ENCODE results near the gene TENM3.

TENM3 gene

GRCh38 chr4:182688081-182688480 is 444.9 kb downstream of the TENM3 start:
- TF ChIP-seq, protein P1, sequence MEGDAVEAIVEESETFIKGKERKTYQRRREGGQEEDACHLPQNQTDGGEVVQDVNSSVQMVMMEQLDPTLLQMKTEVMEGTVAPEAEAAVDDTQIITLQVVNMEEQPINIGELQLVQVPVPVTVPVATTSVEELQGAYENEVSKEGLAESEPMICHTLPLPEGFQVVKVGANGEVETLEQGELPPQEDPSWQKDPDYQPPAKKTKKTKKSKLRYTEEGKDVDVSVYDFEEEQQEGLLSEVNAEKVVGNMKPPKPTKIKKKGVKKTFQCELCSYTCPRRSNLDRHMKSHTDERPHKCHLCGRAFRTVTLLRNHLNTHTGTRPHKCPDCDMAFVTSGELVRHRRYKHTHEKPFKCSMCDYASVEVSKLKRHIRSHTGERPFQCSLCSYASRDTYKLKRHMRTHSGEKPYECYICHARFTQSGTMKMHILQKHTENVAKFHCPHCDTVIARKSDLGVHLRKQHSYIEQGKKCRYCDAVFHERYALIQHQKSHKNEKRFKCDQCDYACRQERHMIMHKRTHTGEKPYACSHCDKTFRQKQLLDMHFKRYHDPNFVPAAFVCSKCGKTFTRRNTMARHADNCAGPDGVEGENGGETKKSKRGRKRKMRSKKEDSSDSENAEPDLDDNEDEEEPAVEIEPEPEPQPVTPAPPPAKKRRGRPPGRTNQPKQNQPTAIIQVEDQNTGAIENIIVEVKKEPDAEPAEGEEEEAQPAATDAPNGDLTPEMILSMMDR (conservative IDR thresholded peaks at IDR 0.05; ENCODE audit: control insufficient read depth, insufficient read depth, low read depth, low read length) = no peak
- H3K4me3 ChIP-seq (ENCODE audit: control insufficient read depth, low read depth, low read length) = no peak overlapping the region
- DNase-seq (ENCODE audit: low read depth) = no peak

GRCh38 chr4:182694551-182694950 is 451.3 kb downstream of the TENM3 start:
- TF ChIP-seq, protein P1 (conservative IDR thresholded peaks at IDR 0.05; ENCODE audit: control insufficient read depth, insufficient read depth, low read depth, low read length) = no peak
- DNase-seq (ENCODE audit: low read depth) = no peak
- no peak overlapping the region for H3K4me3 ChIP-seq (ENCODE audit: control insufficient read depth, low read depth, low read length)

- DNase-seq (ENCODE audit: low read depth) = no peak
- H3K4me3 ChIP-seq (ENCODE audit: control insufficient read depth, low read depth, low read length) = no peak overlapping the region
- TF ChIP-seq, protein P1 (conservative IDR thresholded peaks at IDR 0.05; ENCODE audit: control insufficient read depth, insufficient read depth, low read depth, low read length) = no peak
Measured at GRCh38 chr4:182695009-182695408, 451.8 kb downstream of the TENM3 start.

DNA sequence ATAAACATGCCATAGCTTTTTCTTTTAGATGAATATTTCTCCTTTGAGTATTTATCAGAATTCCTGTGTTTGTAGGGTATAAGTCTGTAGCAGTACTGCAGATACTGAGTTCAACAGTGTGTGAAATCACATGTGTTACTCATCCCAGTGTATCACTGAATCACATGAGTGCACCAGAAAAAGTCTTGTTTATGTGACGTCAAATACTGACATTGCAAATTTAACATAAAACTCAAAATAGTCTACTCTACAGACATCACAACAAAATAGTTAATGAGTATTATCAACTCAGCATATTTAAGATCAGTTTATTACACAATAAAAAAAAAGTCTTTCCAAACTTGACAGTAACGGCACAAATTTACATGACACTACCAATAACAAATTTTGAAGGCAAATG is 452.6 kb downstream of the TENM3 start:
- peak; percentile 44 for DNase-seq (ENCODE audit: low read depth)
- H3K4me3 ChIP-seq (ENCODE audit: control insufficient read depth, low read depth, low read length) = no peak overlapping the region
- TF ChIP-seq, protein P1 (conservative IDR thresholded peaks at IDR 0.05; ENCODE audit: control insufficient read depth, insufficient read depth, low read depth, low read length) = no peak

DNA sequence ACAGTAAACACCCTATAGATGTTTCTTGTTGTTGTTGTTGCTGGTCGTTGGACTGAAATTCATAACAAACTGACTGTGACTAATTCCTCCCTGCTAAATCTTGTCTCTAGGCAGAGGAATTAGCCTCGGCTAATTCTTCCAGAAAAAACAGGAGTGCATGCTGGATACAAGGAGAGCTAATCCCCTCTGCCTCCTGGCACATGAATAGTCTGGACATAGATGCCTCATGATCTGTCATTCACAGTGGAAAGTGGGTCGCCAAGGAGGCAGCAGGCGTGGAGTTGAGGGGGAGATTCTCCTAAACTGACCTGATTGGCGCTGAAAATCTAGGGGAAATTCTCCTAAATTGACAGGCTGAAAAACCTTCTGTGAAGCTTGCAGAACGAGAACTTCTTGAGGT is 453.9 kb downstream of the TENM3 start:
- DNase-seq (ENCODE audit: low read depth) = no peak
- H3K4me3 ChIP-seq (ENCODE audit: control insufficient read depth, low read depth, low read length) = no peak overlapping the region
- TF ChIP-seq, protein P1 (conservative IDR thresholded peaks at IDR 0.05; ENCODE audit: control insufficient read depth, insufficient read depth, low read depth, low read length) = no peak

DNA sequence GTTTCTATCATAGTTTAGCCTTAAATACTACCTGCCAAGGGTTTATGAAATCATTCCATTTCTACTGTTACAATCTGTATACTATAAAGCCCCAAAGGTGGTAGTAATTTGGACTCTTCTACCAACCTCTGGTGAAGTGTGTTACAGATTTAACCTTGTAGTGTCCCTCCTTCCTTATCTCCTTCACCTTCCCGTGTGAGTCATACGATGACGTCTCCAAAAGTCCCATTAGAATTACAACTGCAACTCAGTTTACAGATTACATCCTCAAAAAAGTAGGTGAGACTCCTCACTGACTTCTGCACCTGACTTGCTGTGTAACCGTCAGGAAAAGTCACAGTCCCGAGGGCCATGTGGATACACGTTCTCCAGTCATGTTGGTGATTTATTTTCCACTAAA is 455.0 kb downstream of the TENM3 start:
- no peak overlapping the region for H3K4me3 ChIP-seq (ENCODE audit: control insufficient read depth, low read depth, low read length)
- DNase-seq (ENCODE audit: low read depth) = no peak
- TF ChIP-seq, protein P1 (conservative IDR thresholded peaks at IDR 0.05; ENCODE audit: control insufficient read depth, insufficient read depth, low read depth, low read length) = no peak

- no peak for DNase-seq (ENCODE audit: low read depth)
- H3K4me3 ChIP-seq (ENCODE audit: control insufficient read depth, low read depth, low read length) = no peak overlapping the region
- TF ChIP-seq, protein P1 (conservative IDR thresholded peaks at IDR 0.05; ENCODE audit: control insufficient read depth, insufficient read depth, low read depth, low read length) = no peak
Measured at GRCh38 chr4:182699201-182699600, 456.0 kb downstream of the TENM3 start.

Measured in fibroblast of mammary gland (primary cell).